Measurements from ENCODE around the gene IL1RAP. TPM values are rescaled to one million over a fixed set of nuclear protein-coding genes. Genes with fewer than 3 reads are reported as not detected.
"Not testable (repeated sequence)": the region's sequence is repeated elsewhere in the genome, so short reads cannot be mapped to it uniquely, and the experiment has no call there.

The IL1RAP gene
- total RNA-seq, 1 experiment from 2014 or later = 6.0 TPM

GRCh38 chr3:190512666-190513065 lies 1.2 kb upstream of the IL1RAP start:
- no peak for DNase-seq (ENCODE audit: low spot score)

- peak; percentile 60 for DNase-seq (ENCODE audit: low spot score)
Measured at GRCh38 chr3:190514413-190515153, 698 bp downstream of the IL1RAP start.

GRCh38 chr3:190516416-190516815 lies 2.5 kb downstream of the IL1RAP start:
- no peak for DNase-seq (ENCODE audit: low spot score)

GRCh38 chr3:190517687-190518086 lies 3.8 kb downstream of the IL1RAP start:
- DNase-seq (ENCODE audit: low spot score) = peak; percentile 3

GRCh38 chr3:190518531-190518930 lies 4.6 kb downstream of the IL1RAP start:
- not testable (repeated sequence) for DNase-seq (ENCODE audit: low spot score)

DNA sequence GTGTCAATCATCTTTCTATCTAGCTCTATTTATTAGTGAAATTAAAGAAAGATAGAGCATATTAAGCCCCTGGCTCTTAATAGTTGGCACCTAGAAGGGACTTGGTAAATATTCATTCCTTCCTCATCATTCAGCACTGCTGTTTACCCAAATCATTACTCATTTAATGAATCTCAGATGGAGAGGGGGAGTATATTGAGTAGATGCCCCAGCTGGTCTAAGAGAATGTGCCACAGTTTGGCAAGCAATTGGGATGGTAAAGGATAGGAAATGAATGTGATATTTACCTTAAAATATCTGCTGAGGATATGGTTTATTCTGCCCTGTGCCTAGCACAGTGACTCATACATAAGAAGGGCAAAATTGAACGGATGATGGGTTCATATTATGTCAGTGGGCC lies 6.0 kb downstream of the IL1RAP start:
- DNase-seq (ENCODE audit: low spot score) = no peak

DNA sequence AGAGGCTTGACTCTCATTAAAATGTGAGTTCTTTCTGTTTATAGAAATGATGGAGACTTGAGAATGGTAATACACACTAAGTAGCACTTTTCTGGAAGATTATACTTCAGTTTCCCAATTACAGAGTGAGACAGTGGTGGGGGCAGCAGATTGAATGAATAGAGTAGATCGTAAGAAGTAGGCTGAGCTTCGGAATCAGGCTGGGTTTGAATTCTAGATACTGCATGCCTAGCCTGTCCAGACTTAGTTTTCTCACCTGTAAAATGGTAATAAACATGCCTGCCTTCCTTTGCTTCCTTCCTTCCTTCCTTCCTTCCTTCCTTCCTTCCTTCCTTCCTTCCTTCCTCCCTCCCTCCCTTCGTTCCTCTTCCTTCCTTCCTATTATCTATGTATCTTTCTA lies 8.1 kb downstream of the IL1RAP start:
- DNase-seq (ENCODE audit: low spot score) = no peak

DNA sequence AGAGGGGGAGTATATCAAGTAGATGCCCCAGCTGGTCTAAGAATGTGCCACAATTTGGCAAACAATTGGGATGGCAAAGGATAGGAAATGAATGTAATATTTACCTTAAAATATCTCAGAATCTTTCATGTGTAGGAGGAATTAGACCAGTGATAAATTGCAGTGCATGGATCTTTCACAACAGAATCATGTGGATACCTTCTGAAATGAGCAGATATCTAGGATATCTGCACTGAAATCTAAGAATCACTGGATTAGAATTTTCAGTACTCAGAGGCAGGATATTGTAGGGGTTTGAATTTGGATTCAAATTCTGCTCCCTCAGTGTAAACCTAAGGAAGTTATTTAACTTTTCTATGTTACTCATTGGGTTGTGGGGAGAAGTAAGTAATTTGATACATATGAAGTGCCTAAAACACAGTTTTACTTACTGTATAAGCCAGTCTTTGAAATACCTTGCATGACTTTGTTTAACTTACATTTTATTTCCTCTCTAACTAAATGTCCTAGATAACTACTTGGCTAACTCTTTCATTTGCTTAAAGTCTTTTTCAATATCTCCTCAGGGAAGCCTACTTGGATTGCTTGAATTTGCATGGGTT lies 8.8 kb downstream of the IL1RAP start:
- DNase-seq (ENCODE audit: low spot score) = no peak

DNA sequence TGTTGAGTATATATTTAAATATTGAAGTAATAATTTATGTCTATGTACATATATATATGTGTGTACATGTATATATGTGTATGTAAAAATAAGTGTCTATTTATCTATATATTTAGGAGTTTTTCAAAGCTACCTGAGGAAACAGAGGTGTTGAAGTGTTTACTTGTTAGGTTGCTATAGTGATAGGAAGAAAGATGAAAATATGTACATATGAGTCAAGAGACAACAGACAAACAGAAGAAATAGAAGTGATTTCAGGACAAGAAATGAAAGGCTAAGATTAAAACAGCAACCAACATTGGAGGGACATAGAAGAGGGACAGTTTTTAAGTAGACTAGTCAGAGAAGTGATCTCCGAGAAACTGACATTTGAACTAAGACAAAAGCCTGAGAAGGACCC lies 11.1 kb downstream of the IL1RAP start:
- DNase-seq (ENCODE audit: low spot score) = no peak

GRCh38 chr3:190525634-190526033 lies 11.7 kb downstream of the IL1RAP start:
- no peak for DNase-seq (ENCODE audit: low spot score)

GRCh38 chr3:190526787-190527762 lies 13.2 kb downstream of the IL1RAP start:
- DNase-seq (ENCODE audit: low spot score) = no peak

- no peak for DNase-seq (ENCODE audit: low spot score)
Measured at GRCh38 chr3:190528706-190529105, 14.8 kb downstream of the IL1RAP start.

DNA sequence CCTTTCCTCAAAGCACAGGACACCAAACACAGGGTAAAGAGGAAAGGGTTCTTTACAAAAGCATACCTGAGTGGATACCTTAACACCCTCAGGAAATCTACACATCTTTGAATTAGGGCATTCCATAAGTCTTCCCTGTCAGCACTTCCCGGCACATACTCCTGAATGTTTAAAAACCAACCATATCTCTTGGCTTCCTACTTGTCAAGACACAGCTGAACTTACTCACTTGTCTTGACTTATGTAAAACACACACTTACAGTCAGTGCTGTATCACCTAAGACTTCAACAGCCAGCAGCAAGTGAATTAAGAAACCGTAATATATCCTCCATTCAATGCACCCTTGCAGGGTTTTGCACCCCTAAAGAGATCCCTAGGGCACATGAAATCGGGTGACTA lies 17.5 kb downstream of the IL1RAP start:
- DNase-seq (ENCODE audit: low spot score) = no peak

GRCh38 chr3:190532731-190533203 lies 18.9 kb downstream of the IL1RAP start:
- DNase-seq (ENCODE audit: low spot score) = no peak

- DNase-seq (ENCODE audit: low spot score) = no peak
Measured at GRCh38 chr3:190533511-190534281, 19.8 kb downstream of the IL1RAP start.

- DNase-seq (ENCODE audit: low spot score) = no peak
Measured at GRCh38 chr3:190534386-190534785, 20.5 kb downstream of the IL1RAP start.

DNA sequence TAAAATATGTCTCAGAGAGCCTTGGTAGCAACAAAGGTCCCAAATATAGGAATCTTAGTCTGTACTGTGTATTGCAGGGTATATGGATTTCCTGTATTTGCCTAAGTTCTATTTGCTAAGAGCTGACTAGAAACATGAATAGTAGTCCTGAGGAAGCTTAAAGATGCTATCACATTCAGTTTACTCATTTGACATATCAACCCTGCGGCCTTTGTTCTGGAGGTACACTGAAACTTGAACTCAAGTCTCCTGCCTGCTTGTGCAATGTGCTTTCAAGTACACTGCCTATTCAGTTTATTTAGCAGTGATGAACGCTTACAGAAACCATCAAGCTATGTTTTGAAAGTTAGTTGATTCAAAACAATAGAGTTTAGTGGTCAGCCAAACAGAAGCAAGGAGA lies 21.1 kb downstream of the IL1RAP start:
- DNase-seq (ENCODE audit: low spot score) = no peak

- DNase-seq (ENCODE audit: low spot score) = no peak
Measured at GRCh38 chr3:190537146-190537545, 23.3 kb downstream of the IL1RAP start.

- DNase-seq (ENCODE audit: low spot score) = no peak
Measured at GRCh38 chr3:190538288-190538687, 24.4 kb downstream of the IL1RAP start.

- DNase-seq (ENCODE audit: low spot score) = no peak
Measured at GRCh38 chr3:190539526-190539925, 25.6 kb downstream of the IL1RAP start.

- no peak for DNase-seq (ENCODE audit: low spot score)
Measured at GRCh38 chr3:190541008-190541407, 27.1 kb downstream of the IL1RAP start.

Measured in HT-29 (cell line).